Measurements from ENCODE around the gene MAIP1.
A peak's percentile ranks its signal among the peaks of the same experiment; 100 is the strongest.
"Not testable (repeated sequence)": the region's sequence is repeated elsewhere in the genome, so short reads cannot be mapped to it uniquely, and the experiment has no call there.

Gene MAIP1
- 14.3 reads per million, percentile 39 among the genes with 10 or more reads in this experiment for total RNA-seq

GRCh38 chr2:199955339-199956061 lies at the start of gene MAIP1, which contains the start of gene TYW5:
Gene MAIP1, plus strand, starts transcription at chr2:199955582. Its CDS starts 217 bp downstream, at chr2:199955799.
Gene TYW5, minus strand, starts transcription at chr2:199955491. Its CDS starts 21 bp downstream, at chr2:199955470.
- DNase-seq = peak; percentile 71

DNA sequence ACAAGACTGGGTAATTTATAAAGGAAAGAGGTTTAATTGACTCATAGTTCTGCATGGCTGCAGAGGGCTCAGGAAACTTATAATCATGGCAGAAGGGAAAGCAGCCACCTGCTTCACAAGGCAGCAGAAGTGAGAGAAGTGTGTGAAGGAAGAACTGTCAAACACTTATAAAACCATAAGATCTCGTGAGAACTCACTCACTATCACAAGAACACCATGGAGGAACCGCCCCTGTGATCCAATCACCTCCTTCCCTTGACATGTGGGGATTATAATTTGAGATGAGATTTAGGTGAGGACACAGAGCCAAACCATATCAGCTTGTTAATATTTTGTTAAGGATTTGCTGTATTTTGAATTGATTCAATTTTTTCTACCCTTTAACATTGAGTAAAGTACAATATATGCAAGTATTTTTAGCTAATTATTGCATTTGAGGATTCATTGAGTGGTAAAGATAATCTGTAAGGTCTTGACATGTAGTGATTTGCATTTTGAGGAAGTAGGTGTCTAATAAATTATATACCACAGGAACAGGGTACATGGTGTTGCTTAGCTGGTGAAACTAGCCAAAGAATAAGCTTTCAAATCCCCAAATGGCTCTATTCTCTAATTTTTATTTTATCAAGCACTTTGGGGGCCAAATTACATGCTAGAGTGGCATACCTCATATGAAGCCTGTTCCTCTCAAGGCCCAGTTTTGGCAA lies 48.2 kb upstream of the MAIP1 start:
- no peak for DNase-seq

DNA sequence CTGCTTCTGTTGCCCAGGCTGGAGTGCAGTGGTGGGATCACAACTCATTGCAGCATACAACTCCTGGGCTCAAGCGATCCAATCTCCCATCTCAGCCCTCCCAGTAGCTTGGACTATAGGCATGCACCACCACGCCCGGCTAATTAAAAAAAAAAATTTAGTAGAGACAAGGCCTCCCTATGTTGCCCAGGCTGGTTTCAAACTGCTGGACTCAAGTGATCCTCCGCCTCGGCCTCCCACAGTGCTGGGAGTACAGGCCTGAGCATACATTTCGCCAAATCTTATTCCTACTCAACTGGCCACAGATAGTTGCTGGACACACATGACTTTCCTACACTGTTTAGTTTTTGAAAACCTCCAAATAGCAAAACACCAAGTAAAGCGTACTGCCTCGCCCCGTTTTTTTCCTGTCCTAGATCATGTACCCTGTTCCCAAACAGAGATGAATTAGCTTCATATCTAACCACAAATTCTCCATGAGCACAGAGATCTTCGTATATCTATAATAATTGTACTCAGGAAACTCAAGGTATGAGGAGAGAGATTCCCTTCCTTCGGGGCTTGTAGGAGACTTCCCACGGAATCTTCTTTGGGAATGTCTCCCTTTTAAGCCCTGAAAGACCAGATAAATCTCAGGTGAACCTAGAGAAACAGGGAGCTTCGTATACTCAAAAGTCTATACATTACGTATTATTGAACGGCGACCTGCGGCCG lies 44.9 kb upstream of the MAIP1 start:
- DNase-seq = no peak

DNA sequence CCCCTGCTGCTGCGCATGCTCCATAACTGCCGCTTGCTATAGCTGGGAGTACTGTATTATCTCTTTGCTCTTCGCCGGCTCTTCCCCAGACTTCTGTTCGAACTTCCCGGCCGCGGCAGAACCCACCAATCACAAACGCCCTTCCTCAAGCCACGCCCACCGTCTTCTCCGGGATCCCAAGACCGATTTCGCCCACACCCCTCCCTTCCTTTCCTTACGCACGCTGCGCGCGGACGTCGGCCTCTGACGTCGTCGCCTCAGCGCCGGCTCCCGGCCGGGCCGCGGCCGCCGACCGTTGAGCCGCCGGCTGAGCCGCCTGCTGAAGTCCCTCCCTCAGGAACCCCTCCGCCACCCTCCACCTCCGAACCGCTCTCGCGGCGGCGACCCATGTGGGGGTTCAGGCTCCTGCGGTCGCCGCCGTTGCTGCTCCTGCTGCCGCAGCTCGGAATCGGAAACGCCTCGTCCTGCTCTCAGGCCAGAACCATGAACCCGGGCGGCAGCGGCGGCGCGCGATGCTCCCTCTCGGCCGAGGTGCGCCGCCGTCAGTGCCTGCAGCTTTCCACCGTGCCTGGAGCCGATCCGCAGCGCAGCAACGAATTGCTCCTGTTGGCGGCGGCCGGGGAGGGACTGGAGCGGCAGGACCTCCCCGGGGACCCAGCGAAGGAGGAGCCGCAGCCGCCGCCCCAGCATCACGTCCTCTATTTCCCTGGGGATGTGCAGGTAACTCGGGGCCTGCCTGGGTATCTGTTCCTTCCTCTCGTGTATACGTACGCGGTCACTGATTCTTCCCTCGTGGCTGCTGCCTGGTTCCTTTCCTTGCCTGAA lies 44.1 kb upstream of the MAIP1 start, which contains the start of gene C2orf69:
Gene C2orf69, plus strand, starts transcription at position 242 of the 825 bp plus-strand sequence. Its CDS starts 146 bp downstream, at position 388.
- peak; percentile 82 for DNase-seq

DNA sequence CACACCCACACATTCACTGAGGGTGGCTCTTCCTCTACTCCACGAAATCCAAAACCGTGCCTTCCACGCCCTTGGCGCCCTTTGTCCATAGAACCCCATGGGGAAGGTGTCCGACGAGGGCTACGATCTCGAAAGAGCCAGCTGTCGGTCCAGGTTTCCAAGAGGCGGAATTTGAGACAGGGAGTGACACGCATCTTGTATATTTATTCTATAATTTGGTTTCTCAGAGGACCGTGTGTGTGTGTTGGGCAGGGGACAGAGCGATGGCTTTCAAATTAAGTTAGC lies 43.6 kb upstream of the MAIP1 start:
- no peak for DNase-seq

GRCh38 chr2:199912553-199913114 lies 42.7 kb upstream of the MAIP1 start:
- not testable (repeated sequence) for DNase-seq

GRCh38 chr2:199914372-199914958 lies 40.9 kb upstream of the MAIP1 start:
- no peak for DNase-seq

DNA sequence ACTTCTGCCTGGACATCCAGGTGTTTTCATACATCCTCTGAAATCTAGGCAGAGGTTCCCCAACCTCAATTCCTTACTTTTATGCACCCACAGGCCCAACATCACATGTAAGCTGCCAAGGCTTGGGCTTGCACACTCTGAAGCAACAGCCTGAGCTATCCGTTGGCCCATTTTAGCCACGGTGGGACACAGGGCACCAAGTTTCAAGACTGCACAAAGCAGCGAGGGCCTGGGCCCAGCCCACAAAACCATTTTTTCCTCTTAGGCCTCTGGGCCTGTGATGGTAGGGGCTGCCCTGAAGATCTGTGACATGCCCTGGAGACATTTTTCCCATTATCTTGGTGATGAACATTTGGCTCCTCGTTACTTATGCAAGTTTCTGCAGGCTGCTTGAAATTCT lies 38.4 kb upstream of the MAIP1 start:
- DNase-seq = no peak

DNA sequence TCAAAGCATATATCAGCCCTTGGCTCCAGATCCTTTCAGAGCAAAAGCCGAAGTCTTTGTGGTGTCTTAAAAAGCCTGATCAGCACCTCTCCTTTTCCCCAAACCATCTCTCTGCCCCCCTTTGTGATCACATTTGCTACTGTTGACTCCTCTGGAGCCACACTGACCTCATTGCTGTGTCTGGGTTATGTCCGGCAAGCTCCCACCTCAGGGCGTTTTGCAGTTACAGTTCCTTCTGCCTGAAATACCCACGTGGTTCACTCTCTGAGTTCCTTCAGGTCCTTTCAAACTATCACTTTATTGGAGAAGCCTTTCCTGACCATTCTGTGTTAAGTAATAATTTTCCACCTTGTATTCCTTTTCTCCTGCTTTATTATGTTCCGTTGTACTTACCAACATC lies 32.5 kb upstream of the MAIP1 start:
- no peak for DNase-seq

GRCh38 chr2:199923924-199924323 lies 31.5 kb upstream of the MAIP1 start:
- no peak for DNase-seq

- DNase-seq = no peak
Measured at GRCh38 chr2:199926806-199927205, 28.6 kb upstream of the MAIP1 start.

- no peak for DNase-seq
Measured at GRCh38 chr2:199928226-199928625, 27.2 kb upstream of the MAIP1 start.

GRCh38 chr2:199928626-199929025 lies 26.8 kb upstream of the MAIP1 start:
- DNase-seq = no peak

DNA sequence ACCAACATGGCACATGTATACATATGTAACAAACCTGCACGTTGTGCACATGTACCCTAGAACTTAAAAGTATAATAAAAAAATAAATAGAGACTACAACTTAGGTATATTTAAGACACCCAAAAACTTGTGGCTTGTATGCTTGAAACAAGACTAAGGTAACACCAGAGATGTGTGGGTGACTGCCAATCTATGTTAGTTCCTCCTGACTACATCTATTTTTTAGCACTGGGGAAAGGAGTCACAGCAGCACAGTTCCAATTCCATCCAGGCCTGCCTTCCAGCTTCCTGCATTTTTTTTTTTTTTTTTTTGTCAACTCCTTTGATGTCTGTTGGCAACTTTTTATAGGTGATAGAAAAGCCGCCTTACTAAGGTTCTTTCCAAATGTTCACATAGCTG lies 26.1 kb upstream of the MAIP1 start:
- no peak for DNase-seq

DNA sequence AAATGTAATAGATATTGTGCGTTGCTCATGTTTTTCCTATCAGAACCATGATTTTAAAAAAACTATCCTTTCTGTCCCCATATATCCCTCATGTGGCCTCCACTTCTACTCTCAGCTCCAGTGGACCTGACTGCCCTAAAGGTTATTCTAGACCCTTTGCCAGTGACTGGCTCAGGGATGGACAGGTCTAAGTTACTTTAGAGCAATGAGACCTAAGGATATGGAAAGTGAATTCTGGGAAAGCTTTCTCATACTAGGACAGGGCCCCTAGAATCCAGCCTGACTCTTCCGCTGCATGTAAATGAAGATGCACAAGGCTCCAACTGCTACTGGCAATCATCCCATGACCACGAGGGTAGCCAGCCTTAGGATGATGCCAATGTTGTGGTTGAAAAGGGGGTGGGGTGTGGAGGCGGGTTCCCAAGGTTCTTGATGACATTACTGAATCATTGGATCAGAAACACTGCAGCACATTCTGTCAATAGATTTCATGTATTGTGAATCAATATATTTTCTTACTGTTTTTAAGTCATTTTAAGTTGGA lies 23.0 kb upstream of the MAIP1 start:
- no peak for DNase-seq

- DNase-seq = no peak
Measured at GRCh38 chr2:199933466-199933865, 21.9 kb upstream of the MAIP1 start.

- no peak for DNase-seq
Measured at GRCh38 chr2:199936554-199936953, 18.8 kb upstream of the MAIP1 start.

- DNase-seq = no peak
Measured at GRCh38 chr2:199940373-199940772, 15.0 kb upstream of the MAIP1 start.

GRCh38 chr2:199943373-199943772 lies 12.0 kb upstream of the MAIP1 start:
- no peak for DNase-seq

DNA sequence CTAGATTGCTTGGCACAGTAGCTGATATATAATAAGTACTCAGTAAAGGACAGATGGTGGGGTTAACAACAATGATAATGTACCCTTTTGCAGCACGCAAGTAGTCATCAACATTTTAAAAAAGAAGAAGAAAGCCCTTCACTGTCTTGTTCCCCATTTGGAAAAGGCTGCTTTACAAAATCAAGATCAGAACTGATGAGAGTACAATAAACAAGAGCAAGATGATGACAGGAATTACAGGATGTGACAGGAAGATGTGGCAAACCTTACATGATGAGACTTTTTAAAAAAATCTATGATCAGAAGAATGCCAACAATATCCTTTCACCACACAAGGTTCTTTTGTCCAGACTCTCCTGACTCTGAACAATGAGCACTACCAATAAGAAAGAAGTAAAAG lies 9.2 kb upstream of the MAIP1 start:
- DNase-seq = no peak

DNA sequence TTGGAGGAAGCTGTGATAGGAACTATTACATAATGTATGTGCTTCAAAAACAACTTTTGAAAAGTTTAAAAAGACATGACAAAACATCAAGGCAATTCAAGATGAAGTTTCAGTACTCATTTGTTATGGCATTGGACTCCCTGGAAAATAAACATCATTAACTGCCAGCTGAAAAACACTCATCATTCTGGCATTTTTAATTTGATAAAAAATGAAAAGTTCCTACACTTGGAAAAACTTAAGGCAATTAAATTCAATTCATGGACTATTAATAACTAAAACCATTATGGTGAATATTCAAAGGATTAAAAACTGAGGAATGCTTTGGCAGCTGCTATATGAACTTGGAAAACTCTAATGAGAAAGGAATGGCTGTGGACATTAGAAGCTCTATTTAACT lies 8.5 kb upstream of the MAIP1 start:
- no peak for DNase-seq

DNA sequence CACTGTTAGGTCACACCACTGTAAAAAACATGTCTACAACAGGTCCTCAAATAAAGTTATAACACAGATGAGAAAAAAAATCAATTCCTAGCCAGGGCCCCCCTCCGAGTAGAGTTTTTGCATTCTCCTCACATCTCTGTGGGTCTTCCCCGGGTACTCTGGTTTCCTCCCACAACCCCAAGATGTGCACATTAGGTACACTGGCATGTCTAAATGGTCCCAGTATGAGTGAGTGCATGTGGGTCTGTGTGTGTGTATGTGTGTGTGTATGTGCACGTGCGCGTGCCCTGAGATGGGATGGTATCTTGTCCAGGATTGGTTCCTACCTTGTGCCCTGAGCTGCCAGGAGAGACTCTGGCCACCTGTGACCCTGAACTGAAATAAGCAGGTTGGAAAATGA lies 5.0 kb upstream of the MAIP1 start:
- DNase-seq = no peak
